ENCODE results near the gene TPCN2.

GRCh38 chr11:69063652-69064260 lies 15.0 kb downstream of the TPCN2 start:
- TF ChIP-seq CTCF (IDR thresholded peaks at IDR 0.05), result no peak
- no peak for TF ChIP-seq POLR2A (IDR thresholded peaks at IDR 0.05)

Measured in heart left ventricle (tissue), 13 donors.